ENCODE results near the gene PPP1R13B. TPM values are rescaled to one million over a fixed set of nuclear protein-coding genes. Genes with fewer than 3 reads are reported as not detected.

Gene PPP1R13B
- total and polyA plus RNA-seq, 2 experiments from 2014 or later, result 2.0 to 8.5 TPM

GRCh38 chr14:103758059-103758776, 89.2 kb downstream of the PPP1R13B start (continued):
- TF ChIP-seq ETS1 (IDR thresholded peaks at IDR 0.05), result no peak
- TF ChIP-seq EZH2 (IDR thresholded peaks at IDR 0.05; ENCODE audit: low read depth, unreplicated experiment), result no peak
- TF ChIP-seq REST (IDR thresholded peaks at IDR 0.05; ENCODE audit: unreplicated experiment), result no peak
- TF ChIP-seq JUNB (IDR thresholded peaks at IDR 0.05; ENCODE audit: unreplicated experiment), result no peak

GRCh38 chr14:103755060-103755459, 92.3 kb downstream of the PPP1R13B start:
- no peak overlapping the region for H2AFZ ChIP-seq
- no peaks in the 10 kb centered on the region for H4K20me1 ChIP-seq (replicated peaks; ENCODE audit: insufficient read depth)
- ATAC-seq, result no peak
- no peak overlapping the region for H3K27ac ChIP-seq (ENCODE audit: low read depth)
- no peaks in the 10 kb centered on the region for H3K36me3 ChIP-seq (ENCODE audit: insufficient read depth)
- no peak overlapping the region for H3K27ac Mint-ChIP-seq
- H3K79me2 ChIP-seq (replicated peaks; ENCODE audit: insufficient read depth), result no peaks in the 10 kb centered on the region
- H3K9me3 Mint-ChIP-seq, result no peaks in the 10 kb centered on the region
- no peaks in the 10 kb centered on the region for H3K36me3 Mint-ChIP-seq (ENCODE audit: low read depth)
- H3K9me2 ChIP-seq (ENCODE audit: insufficient read depth), result no peaks in the 10 kb centered on the region
- H3K4me1 Mint-ChIP-seq, result no peaks in the 10 kb centered on the region
- DNase-seq (ENCODE audit: low spot score), result no peak
- H3K27me3 Mint-ChIP-seq (ENCODE audit: insufficient read depth, low read depth, poor library complexity), result no peaks in the 10 kb centered on the region
- H3K4me2 ChIP-seq, result no peak overlapping the region
- H3K4me3 Mint-ChIP-seq, result no peak overlapping the region
- H3F3A ChIP-seq (replicated peaks; ENCODE audit: low read depth), result 0 out of 2 replicates have a peak, but pooled peaks cover 3% of the 10 kb centered on the region
- no peak overlapping the region for H3K4me3 ChIP-seq
- no peaks in the 10 kb centered on the region for H3K4me1 ChIP-seq (ENCODE audit: insufficient read depth)
- no peaks in the 10 kb centered on the region for H3K27me3 ChIP-seq (ENCODE audit: insufficient read depth)
- TF ChIP-seq CTCF (conservative IDR thresholded peaks at IDR 0.05; ENCODE audit: low read depth in 2 of 2) (no peak), ETS1 (IDR thresholded peaks at IDR 0.05) (no peak), ZNF462 (CRISPR knock-in tag; IDR thresholded peaks at IDR 0.05) (no peak), EZH2 (IDR thresholded peaks at IDR 0.05; ENCODE audit: low read depth, unreplicated experiment) (no peak), CREB1 (CRISPR knock-in tag; IDR thresholded peaks at IDR 0.05; ENCODE audit: low read depth) (no peak), ZNF114 (CRISPR knock-in tag; IDR thresholded peaks at IDR 0.05) (no peak), JUNB (IDR thresholded peaks at IDR 0.05; ENCODE audit: unreplicated experiment) (no peak), STAT1 (IDR thresholded peaks at IDR 0.05; ENCODE audit: unreplicated experiment) (no peak), NANOG (IDR thresholded peaks at IDR 0.05; ENCODE audit: borderline replicate concordance) (no peak)

Measured in GM23338 (cell line).